ENCODE measurements around the gene GPATCH3.
"Not testable (repeated sequence)": the region's sequence is repeated elsewhere in the genome, so short reads cannot be mapped to it uniquely, and the experiment has no call there.

The GPATCH3 gene, protein sequence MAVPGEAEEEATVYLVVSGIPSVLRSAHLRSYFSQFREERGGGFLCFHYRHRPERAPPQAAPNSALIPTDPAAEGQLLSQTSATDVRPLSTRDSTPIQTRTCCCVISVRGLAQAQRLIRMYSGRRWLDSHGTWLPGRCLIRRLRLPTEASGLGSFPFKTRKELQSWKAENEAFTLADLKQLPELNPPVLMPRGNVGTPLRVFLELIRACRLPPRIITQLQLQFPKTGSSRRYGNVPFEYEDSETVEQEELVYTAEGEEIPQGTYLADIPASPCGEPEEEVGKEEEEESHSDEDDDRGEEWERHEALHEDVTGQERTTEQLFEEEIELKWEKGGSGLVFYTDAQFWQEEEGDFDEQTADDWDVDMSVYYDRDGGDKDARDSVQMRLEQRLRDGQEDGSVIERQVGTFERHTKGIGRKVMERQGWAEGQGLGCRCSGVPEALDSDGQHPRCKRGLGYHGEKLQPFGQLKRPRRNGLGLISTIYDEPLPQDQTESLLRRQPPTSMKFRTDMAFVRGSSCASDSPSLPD

DNA sequence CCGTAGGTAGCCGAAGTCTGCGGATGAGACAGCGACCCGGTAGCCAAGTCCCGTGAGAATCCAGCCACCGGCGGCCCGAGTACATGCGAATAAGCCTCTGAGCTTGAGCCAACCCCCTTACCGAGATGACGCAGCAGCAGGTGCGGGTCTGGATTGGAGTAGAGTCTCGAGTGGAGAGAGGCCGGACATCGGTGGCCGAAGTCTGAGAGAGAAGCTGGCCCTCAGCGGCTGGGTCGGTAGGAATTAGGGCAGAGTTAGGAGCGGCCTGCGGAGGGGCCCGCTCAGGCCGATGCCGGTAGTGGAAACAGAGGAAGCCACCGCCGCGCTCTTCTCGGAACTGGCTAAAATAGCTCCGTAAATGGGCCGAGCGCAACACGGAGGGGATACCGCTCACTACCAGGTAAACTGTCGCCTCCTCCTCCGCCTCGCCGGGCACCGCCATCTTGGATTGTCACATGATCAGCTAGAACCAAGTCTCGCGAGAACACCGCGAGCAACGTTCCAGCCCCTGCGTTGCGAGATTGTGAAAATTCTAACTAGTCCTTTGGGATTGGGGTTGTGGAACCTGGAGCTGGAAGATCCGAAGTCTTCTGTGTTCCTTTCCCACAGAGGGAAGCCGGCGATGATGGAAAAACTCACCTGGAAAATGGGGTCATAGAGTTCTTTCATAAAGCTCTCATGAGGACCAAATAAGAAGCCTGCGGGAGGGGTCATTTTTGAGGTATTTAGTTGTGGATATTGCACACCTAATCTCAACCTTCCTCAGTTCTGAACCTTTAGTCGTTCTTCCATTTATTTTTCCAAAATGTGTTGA is at the start of gene GPATCH3:
GPATCH3 (minus strand) TSS at position 467 of the 814 bp plus-strand sequence; CDS start at position 442, 25 bp downstream.
- H3K4me3 Mint-ChIP-seq, result peak within 1 kb of the TSS; percentile 88
- no peaks in the 10 kb centered on the region for H3K27me3 Mint-ChIP-seq
- peaks cover 32% of the 10 kb centered on the region for H3K4me1 Mint-ChIP-seq
- H3K9me3 Mint-ChIP-seq, result no peaks in the 10 kb centered on the region
- peaks cover 41% of the 10 kb centered on the region for H3K36me3 Mint-ChIP-seq (ENCODE audit: insufficient read depth)
- peak within 1 kb of the TSS; percentile 99 for H3K27ac Mint-ChIP-seq (ENCODE audit: low read depth)
- peak; percentile 78 to 80 for DNase-seq (ENCODE audit: low spot score in 2 of 2)
- peak; percentile 89 for ATAC-seq (replicated peaks; ENCODE audit: extremely low read depth, poor library complexity, severe bottlenecking)

DNA sequence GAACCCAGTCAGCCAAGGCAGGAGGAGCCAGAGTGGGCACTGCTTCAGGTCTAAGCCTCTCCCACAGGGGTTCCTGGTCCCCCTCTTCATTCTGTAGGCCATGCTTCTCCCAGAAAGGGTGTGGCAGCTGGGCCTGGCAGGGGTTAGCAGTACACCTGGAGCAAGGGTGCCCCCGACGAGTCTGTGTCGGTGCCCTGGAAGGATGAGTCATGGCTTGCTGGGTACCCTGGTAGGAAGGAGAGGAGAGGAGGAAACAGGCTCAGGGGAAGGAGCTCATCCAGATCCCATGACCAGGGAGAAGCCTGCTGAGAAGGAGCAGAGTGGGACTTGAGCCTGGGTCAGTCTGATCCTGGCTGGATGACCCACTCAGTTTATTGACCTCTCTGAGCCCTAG is 49.7 kb upstream of the GPATCH3 start:
- H3K27ac Mint-ChIP-seq (ENCODE audit: low read depth), result peak overlapping the region; percentile 9
- H3K27me3 Mint-ChIP-seq, result no peaks in the 10 kb centered on the region
- DNase-seq (ENCODE audit: low spot score in 2 of 2) (no peak), ATAC-seq (replicated peaks; ENCODE audit: extremely low read depth, poor library complexity, severe bottlenecking) (no peak)
- no peaks in the 10 kb centered on the region for H3K4me1 Mint-ChIP-seq
- H3K4me3 Mint-ChIP-seq, result no peak overlapping the region
- no peaks in the 10 kb centered on the region for H3K9me3 Mint-ChIP-seq
- peaks cover 8% of the 10 kb centered on the region for H3K36me3 Mint-ChIP-seq (ENCODE audit: insufficient read depth)

DNA sequence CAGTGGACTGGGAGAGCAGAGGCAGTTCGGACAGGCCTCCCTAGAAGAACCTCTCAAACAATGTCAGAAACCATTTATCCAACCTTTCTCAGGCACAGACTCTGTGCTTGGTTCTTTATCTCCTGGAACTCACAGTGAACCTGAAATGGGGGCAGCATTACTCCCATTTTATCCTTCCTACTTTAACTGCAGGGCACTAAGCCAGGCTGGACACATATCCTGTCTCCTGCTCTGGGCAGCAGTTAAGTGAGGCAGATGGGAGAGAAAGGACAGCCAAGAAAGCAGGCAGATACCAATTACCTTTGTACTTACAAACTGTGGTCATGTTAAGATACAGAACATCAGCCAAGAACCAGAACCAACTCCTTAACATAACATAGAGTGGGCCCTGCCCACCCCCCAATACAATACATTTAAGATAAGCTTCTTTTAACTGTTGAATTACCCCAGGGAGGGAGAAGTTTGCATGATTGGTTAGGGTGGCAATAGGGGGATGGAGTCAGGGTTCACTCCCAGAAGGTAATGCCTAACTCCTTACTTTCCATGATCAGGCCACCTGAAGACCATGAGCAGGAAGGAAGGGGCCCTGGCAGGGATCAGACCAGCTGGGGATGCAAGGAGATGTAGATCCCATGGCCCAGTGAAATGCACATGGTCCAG is 49.1 kb upstream of the GPATCH3 start:
- Mint-ChIP-seq H3K27ac (ENCODE audit: low read depth) (peak overlapping the region; percentile 9), H3K9me3 (no peaks in the 10 kb centered on the region), H3K27me3 (no peaks in the 10 kb centered on the region), H3K36me3 (ENCODE audit: insufficient read depth) (peaks cover 11% of the 10 kb centered on the region), H3K4me1 (no peaks in the 10 kb centered on the region), H3K4me3 (no peak overlapping the region)
- DNase-seq (ENCODE audit: low spot score in 2 of 2) (no peak), ATAC-seq (replicated peaks; ENCODE audit: extremely low read depth, poor library complexity, severe bottlenecking) (no peak)

DNA sequence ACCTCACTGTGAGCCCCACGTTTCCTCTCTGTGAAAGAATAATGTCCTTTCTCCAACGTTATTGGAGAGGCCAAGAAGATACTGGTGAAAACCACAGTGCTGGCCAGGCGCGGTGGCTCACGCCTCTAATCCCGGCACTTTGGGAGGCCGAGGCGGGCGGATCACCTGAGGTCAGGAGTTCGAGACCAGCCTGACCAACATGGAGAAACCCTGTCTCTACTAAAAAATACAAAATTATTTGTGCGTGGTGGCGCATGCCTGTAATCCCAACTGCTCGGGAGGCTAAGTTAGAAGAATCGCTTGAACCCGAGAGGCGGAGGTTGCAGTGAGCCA is 48.4 kb upstream of the GPATCH3 start:
- DNase-seq (ENCODE audit: low spot score in 2 of 2); H3K27ac Mint-ChIP-seq (ENCODE audit: low read depth); ATAC-seq (replicated peaks; ENCODE audit: extremely low read depth, poor library complexity, severe bottlenecking); H3K27me3 Mint-ChIP-seq; H3K4me1 Mint-ChIP-seq; H3K9me3 Mint-ChIP-seq; H3K4me3 Mint-ChIP-seq: not testable (repeated sequence)
- H3K36me3 Mint-ChIP-seq (ENCODE audit: insufficient read depth), result peaks cover 18% of the 10 kb centered on the region

DNA sequence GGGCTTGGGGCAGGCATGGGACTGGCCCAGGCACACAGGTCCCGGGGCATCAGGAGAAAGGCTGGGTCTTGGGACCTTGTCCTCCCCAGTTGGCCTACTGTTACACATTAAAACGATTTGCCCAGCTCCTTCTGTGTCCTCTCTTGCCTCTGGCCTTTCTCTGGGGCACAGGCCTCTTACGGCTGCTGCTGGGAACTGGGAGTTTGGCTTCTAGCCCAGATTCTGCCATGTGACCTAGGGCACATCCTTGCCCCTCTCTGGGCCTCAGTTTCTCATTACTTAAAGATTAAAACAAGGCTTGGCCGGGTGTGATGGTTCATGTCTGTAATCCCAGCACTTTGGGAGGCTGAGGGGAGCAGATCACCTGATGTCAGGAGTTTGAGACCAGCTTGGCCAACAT is 46.0 kb upstream of the GPATCH3 start:
- DNase-seq (ENCODE audit: low spot score in 2 of 2), result no peak
- Mint-ChIP-seq H3K4me3 (no peak overlapping the region), H3K4me1 (no peaks in the 10 kb centered on the region), H3K27ac (ENCODE audit: low read depth) (no peak overlapping the region), H3K27me3 (no peaks in the 10 kb centered on the region), H3K9me3 (no peaks in the 10 kb centered on the region), H3K36me3 (ENCODE audit: insufficient read depth) (peaks cover 25% of the 10 kb centered on the region)
- no peak for ATAC-seq (replicated peaks; ENCODE audit: extremely low read depth, poor library complexity, severe bottlenecking)

DNA sequence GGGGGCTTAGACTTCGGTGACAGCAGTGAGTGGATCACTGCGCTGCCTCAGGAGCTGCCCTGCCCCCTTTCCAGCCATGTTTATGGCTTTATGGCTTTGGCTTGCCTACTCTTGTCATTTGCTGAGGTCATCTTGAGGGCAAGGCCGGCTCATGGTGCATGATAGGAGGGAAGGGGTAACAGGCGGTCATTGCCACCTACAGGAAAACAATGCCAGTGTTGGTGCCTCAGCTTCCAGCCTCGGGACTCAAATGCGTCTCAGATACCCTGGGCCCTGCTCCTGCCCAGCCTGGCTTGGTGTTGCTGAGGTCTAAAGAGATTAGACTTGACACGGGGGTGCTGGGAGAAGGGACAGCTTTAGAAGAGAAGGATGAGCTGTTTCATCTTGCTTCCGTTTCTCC is 45.5 kb upstream of the GPATCH3 start:
- Mint-ChIP-seq H3K9me3 (no peaks in the 10 kb centered on the region), H3K36me3 (ENCODE audit: insufficient read depth) (peaks cover 28% of the 10 kb centered on the region), H3K27ac (ENCODE audit: low read depth) (no peak overlapping the region), H3K4me3 (no peak overlapping the region), H3K27me3 (no peaks in the 10 kb centered on the region), H3K4me1 (no peaks in the 10 kb centered on the region)
- DNase-seq (ENCODE audit: low spot score in 2 of 2), result no peak
- no peak for ATAC-seq (replicated peaks; ENCODE audit: extremely low read depth, poor library complexity, severe bottlenecking)

DNA sequence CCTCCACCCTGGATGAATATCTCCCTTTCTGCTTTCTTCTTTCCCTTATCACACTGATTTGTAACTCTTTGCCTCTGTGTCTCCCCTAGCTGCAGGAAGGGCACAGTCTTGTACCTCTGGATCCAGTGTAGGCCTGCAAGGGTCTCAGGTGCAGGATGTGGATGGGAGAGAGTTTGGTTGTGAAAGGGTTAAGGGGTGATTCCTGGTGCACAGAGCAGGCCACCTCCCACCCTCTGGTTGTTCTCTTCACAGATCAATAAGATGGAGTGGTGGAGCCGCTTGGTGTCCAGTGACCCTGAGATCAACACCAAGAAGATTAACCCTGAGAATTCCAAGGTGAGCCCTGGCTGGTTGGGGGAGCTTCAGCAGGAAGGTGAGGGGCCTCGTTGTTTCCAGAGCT is 44.9 kb upstream of the GPATCH3 start:
- H3K9me3 Mint-ChIP-seq, result no peaks in the 10 kb centered on the region
- H3K27me3 Mint-ChIP-seq, result no peaks in the 10 kb centered on the region
- ATAC-seq (replicated peaks; ENCODE audit: extremely low read depth, poor library complexity, severe bottlenecking) (no peak), DNase-seq (ENCODE audit: low spot score in 2 of 2) (no peak)
- H3K4me3 Mint-ChIP-seq, result no peak overlapping the region
- no peaks in the 10 kb centered on the region for H3K4me1 Mint-ChIP-seq
- no peak overlapping the region for H3K27ac Mint-ChIP-seq (ENCODE audit: low read depth)
- peaks cover 29% of the 10 kb centered on the region for H3K36me3 Mint-ChIP-seq (ENCODE audit: insufficient read depth)

DNA sequence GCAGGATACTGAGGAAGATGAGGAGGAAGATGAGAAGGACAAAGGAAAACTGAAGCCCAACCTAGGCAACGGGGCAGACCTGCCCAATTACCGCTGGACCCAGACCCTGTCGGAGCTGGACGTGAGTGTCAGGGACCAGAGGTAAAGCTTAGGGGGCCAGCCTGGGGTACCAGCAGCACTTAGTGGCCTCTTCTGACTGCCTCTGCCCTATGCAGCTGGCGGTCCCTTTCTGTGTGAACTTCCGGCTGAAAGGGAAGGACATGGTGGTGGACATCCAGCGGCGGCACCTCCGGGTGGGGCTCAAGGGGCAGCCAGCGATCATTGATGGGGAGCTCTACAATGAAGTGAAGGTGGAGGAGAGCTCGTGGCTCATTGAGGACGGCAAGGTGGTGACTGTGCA is 42.4 kb upstream of the GPATCH3 start:
- H3K36me3 Mint-ChIP-seq (ENCODE audit: insufficient read depth), result peaks cover 30% of the 10 kb centered on the region
- H3K4me1 Mint-ChIP-seq, result peaks cover 7% of the 10 kb centered on the region
- H3K4me3 Mint-ChIP-seq, result no peak overlapping the region
- no peaks in the 10 kb centered on the region for H3K27me3 Mint-ChIP-seq
- ATAC-seq (replicated peaks; ENCODE audit: extremely low read depth, poor library complexity, severe bottlenecking) (no peak), DNase-seq (ENCODE audit: low spot score in 2 of 2) (no peak)
- no peak overlapping the region for H3K27ac Mint-ChIP-seq (ENCODE audit: low read depth)
- no peaks in the 10 kb centered on the region for H3K9me3 Mint-ChIP-seq

DNA sequence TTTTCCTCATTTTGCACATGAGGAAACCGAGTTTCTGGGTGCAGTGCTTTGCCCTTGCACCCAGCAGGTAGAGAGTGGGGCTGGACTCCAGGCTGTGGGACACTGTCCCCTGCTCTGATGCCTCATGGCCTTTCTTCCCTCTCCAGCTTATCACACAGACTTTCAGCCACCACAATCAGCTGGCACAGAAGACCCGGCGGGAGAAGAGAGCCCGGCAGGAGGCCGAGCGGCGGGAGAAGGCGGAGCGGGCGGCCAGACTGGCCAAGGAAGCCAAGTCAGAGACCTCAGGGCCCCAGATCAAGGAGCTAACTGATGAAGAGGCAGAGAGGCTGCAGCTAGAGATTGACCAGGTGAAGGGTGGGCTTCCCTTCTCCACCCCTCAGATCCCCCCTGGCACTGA is 41.0 kb upstream of the GPATCH3 start:
- H3K4me3 Mint-ChIP-seq, result no peak overlapping the region

DNA sequence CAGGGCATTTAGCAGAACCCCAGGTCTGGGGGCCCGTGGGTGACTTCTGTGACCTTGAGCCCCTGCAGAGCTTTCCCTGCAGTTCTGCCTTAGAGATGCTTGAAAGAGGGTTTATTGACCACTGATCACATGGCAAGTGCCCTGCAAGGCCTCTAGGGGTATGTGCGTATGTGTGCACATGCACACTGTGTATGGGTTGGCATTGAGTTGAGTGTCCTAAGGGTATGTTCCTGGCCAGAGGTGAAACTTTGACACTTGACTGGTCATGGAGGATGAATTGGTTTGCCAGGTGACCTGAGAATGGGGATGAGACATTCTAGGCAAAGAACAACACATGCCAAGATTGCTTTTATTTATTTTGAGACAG is 38.4 kb upstream of the GPATCH3 start:
- Mint-ChIP-seq H3K4me1 (peaks cover 7% of the 10 kb centered on the region), H3K27me3 (no peaks in the 10 kb centered on the region), H3K27ac (ENCODE audit: low read depth) (no peak overlapping the region), H3K9me3 (no peaks in the 10 kb centered on the region), H3K36me3 (ENCODE audit: insufficient read depth) (peaks cover 29% of the 10 kb centered on the region), H3K4me3 (no peak overlapping the region)
- DNase-seq (ENCODE audit: low spot score in 2 of 2), result no peak
- no peak for ATAC-seq (replicated peaks; ENCODE audit: extremely low read depth, poor library complexity, severe bottlenecking)

More for the DNA sequence above, 41.0 kb upstream of the GPATCH3 start:
- ATAC-seq (replicated peaks; ENCODE audit: extremely low read depth, poor library complexity, severe bottlenecking) (no peak), DNase-seq (ENCODE audit: low spot score in 2 of 2) (no peak)
- H3K27ac Mint-ChIP-seq (ENCODE audit: low read depth), result no peak overlapping the region
- H3K27me3 Mint-ChIP-seq, result no peaks in the 10 kb centered on the region
- peaks cover 30% of the 10 kb centered on the region for H3K36me3 Mint-ChIP-seq (ENCODE audit: insufficient read depth)
- peaks cover 7% of the 10 kb centered on the region for H3K4me1 Mint-ChIP-seq
- no peaks in the 10 kb centered on the region for H3K9me3 Mint-ChIP-seq

DNA sequence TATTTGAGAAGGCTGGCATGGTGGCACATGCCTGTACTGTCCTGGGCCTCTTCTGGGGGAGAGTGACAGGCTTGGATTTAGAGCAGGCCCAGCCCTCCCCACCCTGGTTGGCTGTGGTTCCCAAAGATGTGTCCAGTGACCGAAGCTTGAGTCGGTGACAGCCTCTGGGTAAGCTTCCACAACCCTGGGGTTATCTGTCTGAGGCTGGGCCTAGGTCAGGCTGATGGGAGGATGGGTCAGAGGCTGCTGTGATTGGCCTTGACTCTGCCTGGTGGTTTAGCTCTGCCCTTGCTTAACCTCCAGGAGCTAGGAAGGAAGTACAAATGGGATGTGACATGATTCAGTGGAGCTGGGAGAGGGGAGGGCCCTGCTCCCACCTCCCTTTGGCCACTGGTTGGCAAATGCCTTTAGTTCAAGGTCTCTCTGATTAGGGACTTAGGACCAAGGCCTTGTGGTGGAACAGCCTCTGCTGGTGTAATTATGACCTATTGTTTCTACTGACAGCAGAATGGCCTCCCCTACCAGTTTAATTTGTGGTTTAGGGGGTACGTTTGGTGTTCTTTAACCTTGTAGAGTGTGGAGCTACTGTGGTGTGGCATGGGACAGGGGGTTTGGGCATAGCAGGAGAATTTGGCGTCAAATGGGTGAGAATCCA is 37.9 kb upstream of the GPATCH3 start:
- DNase-seq (ENCODE audit: low spot score in 2 of 2), result no peak
- H3K4me1 Mint-ChIP-seq, result peaks cover 7% of the 10 kb centered on the region
- H3K27me3 Mint-ChIP-seq, result no peaks in the 10 kb centered on the region
- H3K27ac Mint-ChIP-seq (ENCODE audit: low read depth), result no peak overlapping the region
- no peaks in the 10 kb centered on the region for H3K9me3 Mint-ChIP-seq
- H3K4me3 Mint-ChIP-seq, result no peak overlapping the region
- peaks cover 32% of the 10 kb centered on the region for H3K36me3 Mint-ChIP-seq (ENCODE audit: insufficient read depth)
- ATAC-seq (replicated peaks; ENCODE audit: extremely low read depth, poor library complexity, severe bottlenecking), result no peak

DNA sequence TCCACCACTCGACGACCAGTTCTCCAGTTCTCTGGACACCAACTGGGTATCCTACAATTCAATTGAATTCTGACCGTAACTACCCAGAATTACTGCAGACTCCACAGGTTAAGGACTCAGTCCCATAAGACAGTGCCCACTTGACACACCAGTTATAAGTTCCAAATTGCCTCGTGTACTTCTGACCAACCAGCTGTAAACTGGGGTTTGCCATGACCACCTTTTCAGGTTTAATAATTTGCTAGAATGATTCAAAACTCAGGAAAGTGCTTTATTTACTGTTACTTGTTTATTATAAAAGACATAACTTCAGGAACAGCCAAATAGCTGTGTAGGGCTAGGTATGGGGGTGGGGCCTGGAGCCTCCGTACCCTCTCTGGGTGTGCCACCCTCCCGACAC is 36.6 kb upstream of the GPATCH3 start:
- DNase-seq (ENCODE audit: low spot score in 2 of 2) (no peak), ATAC-seq (replicated peaks; ENCODE audit: extremely low read depth, poor library complexity, severe bottlenecking) (no peak)
- Mint-ChIP-seq H3K27me3 (no peaks in the 10 kb centered on the region), H3K4me3 (no peak overlapping the region), H3K4me1 (peaks cover 13% of the 10 kb centered on the region), H3K27ac (ENCODE audit: low read depth) (no peak overlapping the region), H3K36me3 (ENCODE audit: insufficient read depth) (peaks cover 29% of the 10 kb centered on the region), H3K9me3 (no peaks in the 10 kb centered on the region)
